ENCODE data around the gene AZIN2. TPM values are rescaled to one million over a fixed set of nuclear protein-coding genes. Genes with fewer than 3 reads are reported as not detected.
"Not testable (repeated sequence)": the region's sequence is repeated elsewhere in the genome, so short reads cannot be mapped to it uniquely, and the experiment has no call there.

The AZIN2 gene
- total and polyA plus RNA-seq, 2 of the 13 experiments (the other 11 are each of a cell fraction or from before 2014, with no cell fraction given): 1.7 to 3.5 TPM

DNA sequence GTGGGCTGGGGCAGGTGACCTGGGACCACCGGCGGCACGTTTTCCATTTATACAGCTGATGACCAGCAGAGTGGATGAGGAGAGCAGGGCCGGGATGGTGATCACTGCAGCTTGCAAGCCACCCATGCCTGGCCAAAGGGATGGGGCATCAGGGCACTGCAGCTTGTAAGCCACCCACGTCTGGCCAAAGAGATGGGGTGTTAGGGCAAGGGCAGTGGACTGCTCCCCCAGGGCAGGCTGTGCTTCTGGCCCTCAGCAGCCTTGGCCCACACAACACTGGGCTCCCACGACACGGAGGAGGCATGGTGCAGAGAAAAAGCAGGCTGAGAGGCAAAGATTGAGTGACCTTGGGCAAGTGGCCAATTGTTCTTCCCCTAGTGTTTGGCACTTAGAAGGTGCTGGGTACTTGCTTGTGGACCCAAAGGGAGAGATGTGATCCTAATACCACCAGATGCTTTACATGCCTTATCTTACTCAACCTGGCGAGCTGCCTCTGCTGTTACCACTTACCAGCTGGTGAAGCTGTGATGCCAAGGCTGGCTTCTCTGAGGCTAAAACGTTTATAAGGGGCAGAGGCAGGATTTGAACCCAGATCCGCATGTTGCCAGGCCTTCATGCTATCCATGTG lies 52.6 kb downstream of the AZIN2 start:
- CTCF ChIA-PET (ENCODE audit: low intra/inter-chr PET ratio, low total read pairs): no interaction called here
- WGBS (ENCODE audit: low lambda C conversion rate): 92% methylated on average over 2 of the region's 10 CpGs

DNA sequence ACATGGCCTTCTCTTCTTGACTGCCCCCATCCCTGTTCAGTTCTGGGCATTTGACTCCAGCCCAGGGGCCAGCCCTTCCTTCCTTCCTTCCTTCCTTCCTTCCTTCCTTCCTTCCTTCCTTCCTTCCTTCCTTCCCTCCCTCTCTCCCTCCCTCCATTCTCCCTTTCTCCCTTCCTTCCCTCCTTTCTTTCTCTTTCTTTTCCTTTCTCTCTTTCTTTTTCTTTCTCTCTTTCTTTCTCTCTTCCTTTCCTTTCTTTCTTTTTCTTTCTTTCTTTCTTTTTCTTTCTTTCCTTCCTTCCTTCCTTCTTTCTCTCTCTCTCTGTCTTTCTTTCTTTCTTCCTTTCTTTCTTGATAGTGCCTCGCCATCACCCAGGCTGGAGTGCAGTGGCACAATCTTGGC lies 55.1 kb downstream of the AZIN2 start:
- H3K27ac ChIP-seq (ENCODE audit: extremely low read length, insufficient read depth, low read length); CTCF ChIA-PET (ENCODE audit: low intra/inter-chr PET ratio, low total read pairs); H3K9ac ChIP-seq (ENCODE audit: insufficient read depth, low read depth, low read length); H3K4me3 ChIP-seq (replicated peaks in 1 of 3; ENCODE audit: insufficient read depth in 1 of 3, low read depth in 2 of 3, low read length in 3 of 3); BruUV-seq (replicated peaks); H3K4me2 ChIP-seq (ENCODE audit: low read depth, low read length); ATAC-seq; H3K79me2 ChIP-seq (ENCODE audit: insufficient read depth, low read length); H3K9me3 ChIP-seq (ENCODE audit: low read length); H3K36me3 ChIP-seq (replicated peaks in 1 of 2; ENCODE audit: control insufficient read depth in 1 of 2, insufficient read depth in 2 of 2, low read length in 2 of 2); H3K27me3 ChIP-seq (ENCODE audit: control insufficient read depth in 1 of 2, insufficient read depth in 2 of 2, low read length in 2 of 2); DNase-seq (ENCODE audit: low spot score); H4K20me1 ChIP-seq (ENCODE audit: insufficient read depth, low read length); in situ Hi-C loops (cut with HindIII; ENCODE audit: extremely low pct_ligation_motif_present, low pct_unique_long_range_greater_than_20kb); intact Hi-C loops (cut with micrococcal nuclease; ENCODE audit: unreplicated experiment); H2AFZ ChIP-seq (ENCODE audit: low read length); FAIRE-seq: not testable (repeated sequence)
- H3K4me1 ChIP-seq (ENCODE audit: insufficient read depth, low read length): peaks cover 16% of the 10 kb centered on the region
- 97% methylated on average over 1 of the region's 1 CpG for WGBS (ENCODE audit: low lambda C conversion rate)
- POLR2A ChIA-PET: interaction anchor here (2.1 kb wide), 1 partner anchor 9 kb away, joined by 6 read pairs; no protein-coding TSS in a partner anchor

More for the DNA sequence above, 52.6 kb downstream of the AZIN2 start:
- FAIRE-seq: no peak
- Histone ChIP-seq H3K9ac (ENCODE audit: insufficient read depth, low read depth, low read length) (no peak overlapping the region), H3K9me3 (ENCODE audit: low read length) (no peaks in the 10 kb centered on the region), H3K4me3 (replicated peaks in 1 of 3; ENCODE audit: insufficient read depth in 1 of 3, low read depth in 2 of 3, low read length in 3 of 3) (no peak overlapping the region), H3K4me1 (ENCODE audit: insufficient read depth, low read length) (peaks cover 26% of the 10 kb centered on the region), H3K27me3 (ENCODE audit: control insufficient read depth in 1 of 2, insufficient read depth in 2 of 2, low read length in 2 of 2) (no peaks in the 10 kb centered on the region), H4K20me1 (ENCODE audit: insufficient read depth, low read length) (peaks cover 3% of the 10 kb centered on the region; the same call in 1 of the 2 replicates), H3K27ac (ENCODE audit: extremely low read length, insufficient read depth, low read length) (no peak overlapping the region), H3K79me2 (ENCODE audit: insufficient read depth, low read length) (peaks cover 4% of the 10 kb centered on the region), H2AFZ (ENCODE audit: low read length) (no peak overlapping the region), H3K4me2 (ENCODE audit: low read depth, low read length) (no peak overlapping the region), H3K36me3 (replicated peaks in 1 of 2; ENCODE audit: control insufficient read depth in 1 of 2, insufficient read depth in 2 of 2, low read length in 2 of 2) (no peaks in the 10 kb centered on the region; a peak in 1 of 5 replicates)
- intact Hi-C loops (cut with micrococcal nuclease; ENCODE audit: unreplicated experiment): no loop called here
- no peak for DNase-seq (ENCODE audit: low spot score)
- in situ Hi-C loops (cut with HindIII; ENCODE audit: extremely low pct_ligation_motif_present, low pct_unique_long_range_greater_than_20kb): no loop called here
- no peak for ATAC-seq
- POLR2A ChIA-PET: interaction anchor here (1.3 kb wide), 1 partner anchor 9 kb away, joined by 3 read pairs; no protein-coding TSS in a partner anchor
- no peak for TF ChIP-seq ZNF75D (CRISPR knock-in tag; IDR thresholded peaks at IDR 0.05; ENCODE audit: borderline replicate concordance)
- TF ChIP-seq ARID2 (CRISPR knock-in tag; IDR thresholded peaks at IDR 0.05; ENCODE audit: borderline replicate concordance): no peak
- TF ChIP-seq STAG1 (CRISPR knock-in tag; IDR thresholded peaks at IDR 0.05): no peak
- no peak for TF ChIP-seq MED8 (CRISPR knock-in tag; IDR thresholded peaks at IDR 0.05; ENCODE audit: insufficient replicate concordance)
- TF ChIP-seq ZNF446 (CRISPR knock-in tag; IDR thresholded peaks at IDR 0.05): no peak
- no peak for TF ChIP-seq WIZ (CRISPR knock-in tag; IDR thresholded peaks at IDR 0.05)
- TF ChIP-seq ZFYVE20 (CRISPR knock-in tag; IDR thresholded peaks at IDR 0.05; ENCODE audit: borderline replicate concordance, low read depth): no peak
- TF ChIP-seq, protein P1, sequence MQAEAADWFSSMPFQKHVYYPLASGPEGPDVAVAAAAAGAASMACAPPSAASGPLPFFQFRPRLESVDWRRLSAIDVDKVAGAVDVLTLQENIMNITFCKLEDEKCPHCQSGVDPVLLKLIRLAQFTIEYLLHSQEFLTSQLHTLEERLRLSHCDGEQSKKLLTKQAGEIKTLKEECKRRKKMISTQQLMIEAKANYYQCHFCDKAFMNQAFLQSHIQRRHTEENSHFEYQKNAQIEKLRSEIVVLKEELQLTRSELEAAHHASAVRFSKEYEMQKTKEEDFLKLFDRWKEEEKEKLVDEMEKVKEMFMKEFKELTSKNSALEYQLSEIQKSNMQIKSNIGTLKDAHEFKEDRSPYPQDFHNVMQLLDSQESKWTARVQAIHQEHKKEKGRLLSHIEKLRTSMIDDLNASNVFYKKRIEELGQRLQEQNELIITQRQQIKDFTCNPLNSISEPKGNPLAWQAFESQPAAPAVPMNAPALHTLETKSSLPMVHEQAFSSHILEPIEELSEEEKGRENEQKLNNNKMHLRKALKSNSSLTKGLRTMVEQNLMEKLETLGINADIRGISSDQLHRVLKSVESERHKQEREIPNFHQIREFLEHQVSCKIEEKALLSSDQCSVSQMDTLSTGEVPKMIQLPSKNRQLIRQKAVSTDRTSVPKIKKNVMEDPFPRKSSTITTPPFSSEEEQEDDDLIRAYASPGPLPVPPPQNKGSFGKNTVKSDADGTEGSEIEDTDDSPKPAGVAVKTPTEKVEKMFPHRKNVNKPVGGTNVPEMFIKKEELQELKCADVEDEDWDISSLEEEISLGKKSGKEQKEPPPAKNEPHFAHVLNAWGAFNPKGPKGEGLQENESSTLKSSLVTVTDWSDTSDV (CRISPR knock-in tag; IDR thresholded peaks at IDR 0.05): no peak
- TF ChIP-seq GLI4 (CRISPR knock-in tag; IDR thresholded peaks at IDR 0.05; ENCODE audit: borderline replicate concordance): no peak
- no peak for TF ChIP-seq ZNF629 (CRISPR knock-in tag; conservative IDR thresholded peaks at IDR 0.05)
- no peak for TF ChIP-seq ZSCAN21 (CRISPR knock-in tag; IDR thresholded peaks at IDR 0.05; ENCODE audit: borderline replicate concordance)
- TF ChIP-seq KDM4B (CRISPR knock-in tag; IDR thresholded peaks at IDR 0.05): no peak
- TF ChIP-seq ZNF670 (CRISPR knock-in tag; IDR thresholded peaks at IDR 0.05; ENCODE audit: borderline replicate concordance): no peak
- BruUV-seq (replicated peaks): no TSS peak

Data from HepG2 (cell line).